HG03066 (cell line): ENCODE results near the gene SLC2A13.
"Not testable (repeated sequence)": the region's sequence is repeated elsewhere in the genome, so short reads cannot be mapped to it uniquely, and the experiment has no call there.

Experiments used
- ATAC-seq: cut with Tn5 transposase; IDR thresholded peaks from one replicate; pipeline ENCODE4 v1.9.1; 2021; ENCODE audit warnings: low read depth; ENCODE audit not compliant: unreplicated experiment

Gene SLC2A13

GRCh38 chr12:40044396-40044795, 61.5 kb downstream of the SLC2A13 start:
- no peak for ATAC-seq

GRCh38 chr12:40039598-40039997, 66.3 kb downstream of the SLC2A13 start:
- no peak for ATAC-seq

GRCh38 chr12:40038619-40039018, 67.3 kb downstream of the SLC2A13 start:
- no peak for ATAC-seq

- no peak for ATAC-seq
Measured at GRCh38 chr12:40034712-40035111, 71.2 kb downstream of the SLC2A13 start.

- no peak for ATAC-seq
Measured at GRCh38 chr12:40034156-40034555, 71.7 kb downstream of the SLC2A13 start.

GRCh38 chr12:40033242-40033630, 72.6 kb downstream of the SLC2A13 start:
- ATAC-seq = no peak

- ATAC-seq = no peak
Measured at GRCh38 chr12:40032433-40033241, 73.2 kb downstream of the SLC2A13 start.

GRCh38 chr12:40031965-40032364, 73.9 kb downstream of the SLC2A13 start:
- ATAC-seq = no peak

- not testable (repeated sequence) for ATAC-seq
Measured at GRCh38 chr12:40030970-40031369, 74.9 kb downstream of the SLC2A13 start.

GRCh38 chr12:40028296-40028695, 77.6 kb downstream of the SLC2A13 start:
- no peak for ATAC-seq

GRCh38 chr12:40022850-40023249, 83.0 kb downstream of the SLC2A13 start:
- no peak for ATAC-seq

GRCh38 chr12:40020261-40020691, 85.6 kb downstream of the SLC2A13 start:
- ATAC-seq = no peak

- no peak for ATAC-seq
Measured at GRCh38 chr12:40017488-40017887, 88.4 kb downstream of the SLC2A13 start.

GRCh38 chr12:40016980-40017379, 88.9 kb downstream of the SLC2A13 start:
- ATAC-seq = no peak

GRCh38 chr12:40015881-40016280, 90.0 kb downstream of the SLC2A13 start:
- no peak for ATAC-seq

- no peak for ATAC-seq
Measured at GRCh38 chr12:40015345-40015744, 90.5 kb downstream of the SLC2A13 start.

GRCh38 chr12:40013847-40014246, 92.0 kb downstream of the SLC2A13 start:
- ATAC-seq = no peak

GRCh38 chr12:40013292-40013691, 92.6 kb downstream of the SLC2A13 start:
- ATAC-seq = no peak

GRCh38 chr12:40012711-40013110, 93.2 kb downstream of the SLC2A13 start:
- ATAC-seq = no peak

GRCh38 chr12:40011775-40012129, 94.1 kb downstream of the SLC2A13 start:
- ATAC-seq = peak; percentile 27

GRCh38 chr12:40010899-40011774, 94.7 kb downstream of the SLC2A13 start:
- peak; percentile 95 for ATAC-seq
